ENCODE measurements around the gene CCL4. TPM values are rescaled to one million over a fixed set of nuclear protein-coding genes. Genes with fewer than 3 reads are reported as not detected.
"Not testable (repeated sequence)": the region's sequence is repeated elsewhere in the genome, so short reads cannot be mapped to it uniquely, and the experiment has no call there.

CCL4 gene
- total RNA-seq, 1 experiment from 2014 or later = 0.51 TPM

GRCh38 chr17:36118477-36119353 lies 15.1 kb downstream of the CCL4 start:
- no TSS peak for BruUV-seq (replicated peaks)
- ChIA-PET POLR2A (no interaction called here), CTCF (interaction anchor here (0.6 kb wide), 1 partner anchor 93 kb away, joined by 5 read pairs; no protein-coding TSS in a partner anchor)
- Histone ChIP-seq H3K4me1 (ENCODE audit: control insufficient read depth, insufficient read depth, low read length) (no peaks in the 10 kb centered on the region), H3K36me3 (ENCODE audit: control insufficient read depth, insufficient read depth, low read length) (no peaks in the 10 kb centered on the region), H3K9me3 (ENCODE audit: control insufficient read depth, insufficient read depth, low read depth, low read length) (no peaks in the 10 kb centered on the region), H3K27ac (ENCODE audit: low read length) (no peak overlapping the region), H3K27me3 (ENCODE audit: control insufficient read depth, insufficient read depth, low read length) (no peaks in the 10 kb centered on the region), H3K4me3 (ENCODE audit: low read depth in 2 of 2, low read length in 2 of 2) (no peak overlapping the region)
- in situ Hi-C loops (cut with HindIII; ENCODE audit: low pct_unique_long_range_greater_than_20kb, low sequenced_read_pairs) = no loop called here
- DNase-seq (ENCODE audit: low read depth, low spot score) (no peak), ATAC-seq (peak; percentile 78)
- intact Hi-C loops (cut with micrococcal nuclease; ENCODE audit: unreplicated experiment) = no loop called here
- TF ChIP-seq REST (IDR thresholded peaks at IDR 0.05; ENCODE audit: insufficient read depth in 1 of 2, low read depth in 2 of 2, low read length in 1 of 2) (no peak), CTCF (IDR thresholded peaks at IDR 0.05) (peak; percentile 8; the same call in 1 of the 2 replicates)

- BruUV-seq (replicated peaks) = no TSS peak
- no peak for ATAC-seq
- Histone ChIP-seq H3K4me1 (ENCODE audit: control insufficient read depth, insufficient read depth, low read length) (no peaks in the 10 kb centered on the region), H3K27ac (ENCODE audit: low read length) (no peak overlapping the region), H3K36me3 (ENCODE audit: control insufficient read depth, insufficient read depth, low read length) (no peaks in the 10 kb centered on the region), H3K4me3 (ENCODE audit: low read depth in 2 of 2, low read length in 2 of 2) (no peak overlapping the region), H3K27me3 (ENCODE audit: control insufficient read depth, insufficient read depth, low read length) (no peaks in the 10 kb centered on the region), H3K9me3 (ENCODE audit: control insufficient read depth, insufficient read depth, low read depth, low read length) (no peaks in the 10 kb centered on the region)
- TF ChIP-seq REST (IDR thresholded peaks at IDR 0.05; ENCODE audit: insufficient read depth in 1 of 2, low read depth in 2 of 2, low read length in 1 of 2) (no peak), CTCF (IDR thresholded peaks at IDR 0.05) (no peak), TCF7L2 (IDR thresholded peaks at IDR 0.05; ENCODE audit: low read depth, low read length) (no peak), SIN3A (IDR thresholded peaks at IDR 0.05; ENCODE audit: borderline replicate concordance, insufficient read depth, low read depth, low read length) (no peak), POLR2AphosphoS5 (IDR thresholded peaks at IDR 0.05; ENCODE audit: low read depth, low read length) (no peak)
- in situ Hi-C loops (cut with HindIII; ENCODE audit: low pct_unique_long_range_greater_than_20kb, low sequenced_read_pairs) (no loop called here), intact Hi-C loops (cut with micrococcal nuclease; ENCODE audit: unreplicated experiment) (no loop called here)
- ChIA-PET CTCF (no interaction called here), POLR2A (no interaction called here)
- no peak for DNase-seq (ENCODE audit: low read depth, low spot score)
Observed at GRCh38 chr17:36120221-36120620, 16.6 kb downstream of the CCL4 start.

GRCh38 chr17:36121099-36121498 lies 17.5 kb downstream of the CCL4 start:
- H3K36me3 ChIP-seq (ENCODE audit: control insufficient read depth, insufficient read depth, low read length); H3K4me3 ChIP-seq (ENCODE audit: low read depth in 2 of 2, low read length in 2 of 2); H3K27me3 ChIP-seq (ENCODE audit: control insufficient read depth, insufficient read depth, low read length); H3K4me1 ChIP-seq (ENCODE audit: control insufficient read depth, insufficient read depth, low read length); H3K27ac ChIP-seq (ENCODE audit: low read length); POLR2A ChIA-PET; DNase-seq (ENCODE audit: low read depth, low spot score); in situ Hi-C loops (cut with HindIII; ENCODE audit: low pct_unique_long_range_greater_than_20kb, low sequenced_read_pairs); ATAC-seq; BruUV-seq (replicated peaks); CTCF ChIA-PET; intact Hi-C loops (cut with micrococcal nuclease; ENCODE audit: unreplicated experiment); H3K9me3 ChIP-seq (ENCODE audit: control insufficient read depth, insufficient read depth, low read depth, low read length): not testable (repeated sequence)
